Smooth muscle cell (in vitro differentiated cells): Measurements from ENCODE around the gene ATRIP. TPM values are rescaled to one million over a fixed set of nuclear protein-coding genes. Genes with fewer than 3 reads are reported as not detected.

Experiments
- DNase-seq: peaks from one replicate; lab custom pipeline; 2025; ENCODE audit not compliant: unreplicated experiment; lab: John Stamatoyannopoulos, UW
- H2AFZ ChIP-seq: fragments of 200-600 bp; sonication (generic); 2 replicates; pipeline ENCODE4 v1.6.0; 2016; ENCODE audit warnings: antibody characterized with exemption, low read depth, mild to moderate bottlenecking
- H3F3A ChIP-seq: fragments of 200-600 bp; sonication (generic); 2 replicates; pipeline ENCODE4 v1.6.0; 2017; ENCODE audit warnings: antibody characterized with exemption, low read depth
- H3K27ac ChIP-seq: fragments of 200-600 bp; sonication (generic); 2 replicates; pipeline ENCODE4 v1.5.1; 2016; ENCODE audit warnings: low read depth, mild to moderate bottlenecking
- H3K27me3 ChIP-seq: fragments of 200-600 bp; sonication (generic); 2 replicates; pipeline ENCODE4 v1.6.1; 2016; ENCODE audit warnings: low read depth, mild to moderate bottlenecking
- H3K36me3 ChIP-seq: fragments of 200-600 bp; sonication (generic); 2 replicates; pipeline ENCODE4 v1.5.1; 2016; ENCODE audit warnings: low read depth
- H3K4me1 ChIP-seq: fragments of 200-600 bp; sonication (generic); 2 replicates; pipeline ENCODE4 v1.5.1; 2016; ENCODE audit warnings: low read depth
- H3K4me2 ChIP-seq: fragments of 200-600 bp; sonication (generic); 2 replicates; pipeline ENCODE4 v1.6.0; 2016; ENCODE audit warnings: mild to moderate bottlenecking
- H3K4me3 ChIP-seq: fragments of 200-600 bp; sonication (generic); 2 replicates; pipeline ENCODE4 v1.5.1; 2016; ENCODE audit warnings: mild to moderate bottlenecking
- H3K79me2 ChIP-seq: fragments of 200-600 bp; sonication (generic); 2 replicates; pipeline ENCODE4 v1.6.0; 2016; ENCODE audit warnings: low read depth, mild to moderate bottlenecking
- H3K9ac ChIP-seq: fragments of 200-600 bp; sonication (generic); 2 replicates; pipeline ENCODE4 v1.6.0; 2016; ENCODE audit warnings: low read depth
- H3K9me3 ChIP-seq: fragments of 200-600 bp; sonication (generic); replicated peaks from 2 replicates; pipeline ENCODE4 v1.5.1; 2016; ENCODE audit warnings: low read depth
- H4K20me1 ChIP-seq: fragments of 200-600 bp; sonication (generic); 2 replicates; pipeline ENCODE4 v1.6.0; 2016; ENCODE audit warnings: low read depth
- WGBS: methylation state at CpG from one replicate; pipeline ENCODE4 v1.1.7; 2016; ENCODE audit warnings: low lambda C conversion rate; 5-methylcytosine and 5-hydroxymethylcytosine counted together
- polyA plus RNA-seq: library from polyadenylated mRNA; unstranded; fragments of >200 nt; fragmentation: Nextera tagmentation; extraction: Ambion mirVana; gene quantifications from 2 replicates; pipeline ENCODE4 v1.2.1, GENCODE V29; 2016
- total RNA-seq: library from RNA; depleted of rRNA; stranded (reverse); fragments of >200 nt; gene quantifications from 2 replicates; pipeline ENCODE4 v1.2.3, GENCODE V29; 2014
- TF ChIP-seq, protein P1 (sequence below): fragments of 200-600 bp; sonication (generic); IDR thresholded peaks from 2 replicates; pipeline ENCODE4 v1.5.1; 2017; ENCODE audit warnings: borderline replicate concordance, mild to moderate bottlenecking, antibody characterized with exemption; ENCODE audit not compliant: insufficient read depth, poor library complexity, severe bottlenecking

Gene ATRIP
- total and polyA plus RNA-seq, 2 experiments from 2014 or later: 4.0 to 7.3 TPM

- Histone ChIP-seq H3K79me2 (peaks cover 5% of the 10 kb centered on the region), H3K9me3 (no peaks in the 10 kb centered on the region), H3F3A (no peaks in the 10 kb centered on the region), H2AFZ (no peak overlapping the region), H3K9ac (no peak overlapping the region), H3K36me3 (no peaks in the 10 kb centered on the region), H4K20me1 (peaks cover 60% of the 10 kb centered on the region), H3K27me3 (no peaks in the 10 kb centered on the region), H3K4me3 (no peak overlapping the region), H3K4me1 (no peaks in the 10 kb centered on the region), H3K27ac (no peak overlapping the region), H3K4me2 (no peak overlapping the region)
- TF ChIP-seq, protein P1, sequence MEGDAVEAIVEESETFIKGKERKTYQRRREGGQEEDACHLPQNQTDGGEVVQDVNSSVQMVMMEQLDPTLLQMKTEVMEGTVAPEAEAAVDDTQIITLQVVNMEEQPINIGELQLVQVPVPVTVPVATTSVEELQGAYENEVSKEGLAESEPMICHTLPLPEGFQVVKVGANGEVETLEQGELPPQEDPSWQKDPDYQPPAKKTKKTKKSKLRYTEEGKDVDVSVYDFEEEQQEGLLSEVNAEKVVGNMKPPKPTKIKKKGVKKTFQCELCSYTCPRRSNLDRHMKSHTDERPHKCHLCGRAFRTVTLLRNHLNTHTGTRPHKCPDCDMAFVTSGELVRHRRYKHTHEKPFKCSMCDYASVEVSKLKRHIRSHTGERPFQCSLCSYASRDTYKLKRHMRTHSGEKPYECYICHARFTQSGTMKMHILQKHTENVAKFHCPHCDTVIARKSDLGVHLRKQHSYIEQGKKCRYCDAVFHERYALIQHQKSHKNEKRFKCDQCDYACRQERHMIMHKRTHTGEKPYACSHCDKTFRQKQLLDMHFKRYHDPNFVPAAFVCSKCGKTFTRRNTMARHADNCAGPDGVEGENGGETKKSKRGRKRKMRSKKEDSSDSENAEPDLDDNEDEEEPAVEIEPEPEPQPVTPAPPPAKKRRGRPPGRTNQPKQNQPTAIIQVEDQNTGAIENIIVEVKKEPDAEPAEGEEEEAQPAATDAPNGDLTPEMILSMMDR: no peak
- WGBS: 98% methylated on average over 14 of the region's 14 CpGs
- no peak for DNase-seq
Measured at GRCh38 chr3:48420561-48420960, 26.0 kb upstream of the ATRIP start.

DNA sequence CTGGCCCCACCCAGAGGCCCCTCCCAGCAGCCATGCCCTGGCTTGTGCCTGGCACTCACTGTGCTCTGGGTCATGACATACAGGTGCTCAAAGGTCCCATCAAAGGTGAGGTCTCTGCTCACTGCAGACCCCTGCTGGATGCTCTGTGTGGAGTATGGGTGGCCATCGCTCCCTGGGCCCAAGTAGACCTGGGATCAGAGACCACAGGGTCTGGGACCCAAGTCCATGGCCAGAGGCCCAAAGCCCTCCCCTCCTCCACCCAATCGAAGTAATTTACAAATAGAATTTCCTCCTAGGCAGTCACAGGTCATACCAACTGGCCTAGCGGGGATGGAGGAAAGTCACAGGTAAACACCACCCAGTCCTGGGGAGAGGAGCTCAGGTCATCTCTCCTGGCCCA lies 24.3 kb upstream of the ATRIP start:
- no peaks in the 10 kb centered on the region for H3K36me3 ChIP-seq
- peaks cover 75% of the 10 kb centered on the region for H4K20me1 ChIP-seq
- H3K4me1 ChIP-seq: peaks cover 9% of the 10 kb centered on the region
- no peaks in the 10 kb centered on the region for H3K9me3 ChIP-seq
- H3K4me3 ChIP-seq: no peak overlapping the region
- no peak overlapping the region for H3K27ac ChIP-seq
- peaks cover 14% of the 10 kb centered on the region for H3K79me2 ChIP-seq
- no peaks in the 10 kb centered on the region for H3K27me3 ChIP-seq
- no peak overlapping the region for H2AFZ ChIP-seq
- 95% methylated on average over 3 of the region's 3 CpGs for WGBS
- TF ChIP-seq, protein P1: no peak
- no peak overlapping the region for H3K4me2 ChIP-seq
- DNase-seq: no peak
- no peaks in the 10 kb centered on the region for H3F3A ChIP-seq
- H3K9ac ChIP-seq: no peak overlapping the region

- Histone ChIP-seq H3K36me3 (no peaks in the 10 kb centered on the region), H3F3A (no peaks in the 10 kb centered on the region), H3K4me1 (peaks cover 9% of the 10 kb centered on the region), H4K20me1 (peaks cover 79% of the 10 kb centered on the region), H3K27me3 (no peaks in the 10 kb centered on the region), H3K9me3 (no peaks in the 10 kb centered on the region), H3K27ac (no peak overlapping the region), H3K79me2 (peaks cover 18% of the 10 kb centered on the region), H3K4me2 (no peak overlapping the region), H3K9ac (no peak overlapping the region), H2AFZ (no peak overlapping the region), H3K4me3 (no peak overlapping the region)
- WGBS: 97% methylated on average over 8 of the region's 8 CpGs
- TF ChIP-seq, protein P1: no peak
- no peak for DNase-seq
Measured at GRCh38 chr3:48422681-48423080, 23.9 kb upstream of the ATRIP start.

DNA sequence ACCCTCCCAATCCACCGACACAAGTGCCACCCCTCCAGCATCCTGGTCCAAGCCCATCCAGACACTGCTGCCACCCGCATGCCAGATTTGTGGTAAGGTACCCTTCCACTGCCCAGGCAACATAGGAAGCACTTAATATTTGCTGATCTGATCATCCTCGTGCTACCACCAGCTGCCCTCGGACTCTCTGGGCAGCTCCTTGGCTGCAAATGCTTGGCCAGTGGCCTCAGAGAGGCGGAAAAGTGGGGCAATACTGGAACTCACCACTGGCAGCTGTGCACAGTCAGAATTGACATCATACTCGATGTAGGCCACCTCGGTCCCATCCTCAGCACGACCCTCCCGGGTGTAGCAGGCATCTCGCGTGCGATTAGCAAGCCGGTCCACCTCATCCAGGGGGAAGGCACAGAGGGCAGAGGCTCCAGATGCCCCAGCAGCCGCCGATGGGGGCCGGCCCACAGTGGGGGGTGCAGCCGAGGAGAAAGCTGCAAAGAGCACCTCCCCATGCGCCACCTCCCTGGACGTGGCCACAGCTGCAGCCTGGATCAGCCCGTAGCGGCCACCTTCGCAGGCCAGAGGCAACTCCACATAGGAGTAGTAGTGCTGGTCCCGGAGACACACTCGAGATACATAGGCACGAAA lies 23.2 kb upstream of the ATRIP start:
- Histone ChIP-seq H3F3A (no peaks in the 10 kb centered on the region), H3K27me3 (no peaks in the 10 kb centered on the region), H3K9ac (no peak overlapping the region), H3K36me3 (no peaks in the 10 kb centered on the region), H3K79me2 (peaks cover 25% of the 10 kb centered on the region), H3K4me2 (no peak overlapping the region), H3K27ac (no peak overlapping the region), H4K20me1 (peaks cover 84% of the 10 kb centered on the region), H3K4me1 (peaks cover 11% of the 10 kb centered on the region), H3K4me3 (no peak overlapping the region), H3K9me3 (no peaks in the 10 kb centered on the region), H2AFZ (no peak overlapping the region)
- no peak for DNase-seq
- TF ChIP-seq, protein P1: no peak
- 96% methylated on average over 25 of the region's 25 CpGs for WGBS
